22Rv1 (cell line): Measurements from ENCODE around the gene IQGAP2.

ENCODE experiments used
- CTCF ChIP-seq: fragments of 450-650 bp; IDR thresholded peaks from 2 replicates; pipeline ENCODE4 v1.5.1; 2017; ENCODE audit warnings: mild to moderate bottlenecking
- ZFX ChIP-seq: fragments of 450-650 bp; IDR thresholded peaks from 2 replicates; pipeline ENCODE4 v1.6.1; 2017; ENCODE audit warnings: antibody characterized with exemption, borderline replicate concordance

GRCh38 chr5:76514713-76515112, 111.6 kb downstream of the IQGAP2 start:
- no peak for TF ChIP-seq CTCF
- TF ChIP-seq ZFX, result no peak
